Measurements from ENCODE around the gene SYNPR. TPM values are rescaled to one million over a fixed set of nuclear protein-coding genes. Genes with fewer than 3 reads are reported as not detected.
A peak's percentile ranks its signal among the peaks of the same experiment; 100 is the strongest.

SYNPR gene
- total RNA-seq, 1 experiment from 2014 or later: not detected

DNA sequence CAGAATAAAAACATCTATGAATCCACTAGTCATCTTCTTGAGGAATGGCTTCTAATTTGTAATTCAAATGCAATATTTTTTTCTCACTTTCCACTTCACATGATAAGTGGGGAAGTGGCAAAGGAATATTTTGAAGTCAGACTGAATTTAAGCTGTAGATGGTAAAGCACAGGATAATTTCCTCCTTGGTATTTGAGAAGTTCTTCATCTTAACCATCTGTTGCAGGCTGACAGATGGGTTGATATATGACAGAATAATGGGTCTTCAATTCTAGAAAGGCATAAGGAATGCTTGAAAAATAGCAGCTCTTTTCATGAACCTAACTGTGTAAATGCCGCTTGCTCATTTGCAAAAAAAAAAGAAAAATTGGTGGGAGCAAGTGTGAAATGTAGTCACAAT is 307.8 kb downstream of the SYNPR start:
- no TSS peak for BruUV-seq (replicated peaks)
- no peaks in the 10 kb centered on the region for H3K36me3 Mint-ChIP-seq (ENCODE audit: insufficient read depth, unreplicated experiment)
- H3K4me3 ChIP-seq (ENCODE audit: low read depth, low read length): no peak overlapping the region
- no peaks in the 10 kb centered on the region for H3K36me3 ChIP-seq (ENCODE audit: control insufficient read depth, insufficient read depth, low read length)
- ChIA-PET POLR2A (no interaction called here), CTCF (no interaction called here)
- H3K27ac Mint-ChIP-seq (ENCODE audit: unreplicated experiment): no peak overlapping the region
- no peaks in the 10 kb centered on the region for H3K27me3 ChIP-seq (replicated peaks; ENCODE audit: control insufficient read depth, insufficient read depth, low read length)
- H3K4me1 ChIP-seq: peaks cover 12% of the 10 kb centered on the region
- no peak for DNase-seq
- H3K4me3 Mint-ChIP-seq (ENCODE audit: unreplicated experiment): no peak overlapping the region
- intact Hi-C loops (cut with micrococcal nuclease; ENCODE audit: unreplicated experiment): no loop called here
- H3K27me3 Mint-ChIP-seq (ENCODE audit: insufficient read depth, unreplicated experiment): no peaks in the 10 kb centered on the region
- no peaks in the 10 kb centered on the region; the same call in 1 of the 2 replicates for H3K9me3 ChIP-seq
- TF ChIP-seq, protein P1, sequence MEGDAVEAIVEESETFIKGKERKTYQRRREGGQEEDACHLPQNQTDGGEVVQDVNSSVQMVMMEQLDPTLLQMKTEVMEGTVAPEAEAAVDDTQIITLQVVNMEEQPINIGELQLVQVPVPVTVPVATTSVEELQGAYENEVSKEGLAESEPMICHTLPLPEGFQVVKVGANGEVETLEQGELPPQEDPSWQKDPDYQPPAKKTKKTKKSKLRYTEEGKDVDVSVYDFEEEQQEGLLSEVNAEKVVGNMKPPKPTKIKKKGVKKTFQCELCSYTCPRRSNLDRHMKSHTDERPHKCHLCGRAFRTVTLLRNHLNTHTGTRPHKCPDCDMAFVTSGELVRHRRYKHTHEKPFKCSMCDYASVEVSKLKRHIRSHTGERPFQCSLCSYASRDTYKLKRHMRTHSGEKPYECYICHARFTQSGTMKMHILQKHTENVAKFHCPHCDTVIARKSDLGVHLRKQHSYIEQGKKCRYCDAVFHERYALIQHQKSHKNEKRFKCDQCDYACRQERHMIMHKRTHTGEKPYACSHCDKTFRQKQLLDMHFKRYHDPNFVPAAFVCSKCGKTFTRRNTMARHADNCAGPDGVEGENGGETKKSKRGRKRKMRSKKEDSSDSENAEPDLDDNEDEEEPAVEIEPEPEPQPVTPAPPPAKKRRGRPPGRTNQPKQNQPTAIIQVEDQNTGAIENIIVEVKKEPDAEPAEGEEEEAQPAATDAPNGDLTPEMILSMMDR (IDR thresholded peaks at IDR 0.05; ENCODE audit: insufficient read depth in 1 of 2, low read depth in 1 of 2, low read length in 1 of 2, severe bottlenecking in 1 of 2, unreplicated experiment in 1 of 2): no peak
- H3K9me3 Mint-ChIP-seq (ENCODE audit: unreplicated experiment): peaks cover 11% of the 10 kb centered on the region
- H3K4me1 Mint-ChIP-seq (ENCODE audit: low read depth, unreplicated experiment): peaks cover 20% of the 10 kb centered on the region

GRCh38 chr3:63588895-63589294 is 310.8 kb downstream of the SYNPR start:
- Histone ChIP-seq H3K36me3 (ENCODE audit: control insufficient read depth, insufficient read depth, low read length) (no peaks in the 10 kb centered on the region), H3K27me3 (replicated peaks; ENCODE audit: control insufficient read depth, insufficient read depth, low read length) (no peaks in the 10 kb centered on the region), H3K9me3 (no peaks in the 10 kb centered on the region; the same call in 1 of the 2 replicates), H3K4me3 (ENCODE audit: low read depth, low read length) (no peak overlapping the region), H3K4me1 (no peaks in the 10 kb centered on the region)
- ChIA-PET CTCF (no interaction called here), POLR2A (no interaction called here)
- H3K27ac Mint-ChIP-seq (ENCODE audit: unreplicated experiment): no peak overlapping the region
- H3K9me3 Mint-ChIP-seq (ENCODE audit: unreplicated experiment): peaks cover 8% of the 10 kb centered on the region
- no peak for DNase-seq
- intact Hi-C loops (cut with micrococcal nuclease; ENCODE audit: unreplicated experiment): no loop called here
- no peaks in the 10 kb centered on the region for H3K36me3 Mint-ChIP-seq (ENCODE audit: insufficient read depth, unreplicated experiment)
- no peaks in the 10 kb centered on the region for H3K27me3 Mint-ChIP-seq (ENCODE audit: insufficient read depth, unreplicated experiment)
- H3K4me1 Mint-ChIP-seq (ENCODE audit: low read depth, unreplicated experiment): peaks cover 8% of the 10 kb centered on the region
- no TSS peak for BruUV-seq (replicated peaks)
- no peak overlapping the region for H3K4me3 Mint-ChIP-seq (ENCODE audit: unreplicated experiment)
- TF ChIP-seq, protein P1 (IDR thresholded peaks at IDR 0.05; ENCODE audit: insufficient read depth in 1 of 2, low read depth in 1 of 2, low read length in 1 of 2, severe bottlenecking in 1 of 2, unreplicated experiment in 1 of 2): no peak

GRCh38 chr3:63593779-63594178 is 315.7 kb downstream of the SYNPR start:
- TF ChIP-seq, protein P1 (IDR thresholded peaks at IDR 0.05; ENCODE audit: insufficient read depth in 1 of 2, low read depth in 1 of 2, low read length in 1 of 2, severe bottlenecking in 1 of 2, unreplicated experiment in 1 of 2): no peak
- H3K4me1 ChIP-seq: no peaks in the 10 kb centered on the region
- Mint-ChIP-seq H3K27me3 (ENCODE audit: insufficient read depth, unreplicated experiment) (no peaks in the 10 kb centered on the region), H3K9me3 (ENCODE audit: unreplicated experiment) (no peaks in the 10 kb centered on the region), H3K27ac (ENCODE audit: unreplicated experiment) (no peak overlapping the region), H3K4me3 (ENCODE audit: unreplicated experiment) (no peak overlapping the region), H3K36me3 (ENCODE audit: insufficient read depth, unreplicated experiment) (no peaks in the 10 kb centered on the region), H3K4me1 (ENCODE audit: low read depth, unreplicated experiment) (no peaks in the 10 kb centered on the region)
- intact Hi-C loops (cut with micrococcal nuclease; ENCODE audit: unreplicated experiment): no loop called here
- no TSS peak for BruUV-seq (replicated peaks)
- ChIA-PET POLR2A (no interaction called here), CTCF (no interaction called here)
- DNase-seq: peak in 1 of 2 experiments; percentile 9
- H3K27me3 ChIP-seq (replicated peaks; ENCODE audit: control insufficient read depth, insufficient read depth, low read length): no peaks in the 10 kb centered on the region
- no peaks in the 10 kb centered on the region; the same call in 1 of the 2 replicates for H3K9me3 ChIP-seq
- H3K36me3 ChIP-seq (ENCODE audit: control insufficient read depth, insufficient read depth, low read length): no peaks in the 10 kb centered on the region
- H3K4me3 ChIP-seq (ENCODE audit: low read depth, low read length): no peak overlapping the region
